GM21825 (cell line): ENCODE results near the gene IAH1.

Experiments used
- ATAC-seq: cut with Tn5 transposase; IDR thresholded peaks from one replicate; pipeline ENCODE4 v1.9.1; 2021; ENCODE audit warnings: mild to moderate bottlenecking, moderate library complexity; ENCODE audit not compliant: unreplicated experiment

IAH1 gene

GRCh38 chr2:9474361-9475057 is at the start of gene IAH1:
IAH1 (plus strand) TSS chr2:9474551; CDS start chr2:9474567, 16 bp downstream.
- ATAC-seq: peak; percentile 67

- no peak for ATAC-seq
Measured at GRCh38 chr2:9428965-9429577, 45.3 kb upstream of the IAH1 start.

- ATAC-seq: no peak
Measured at GRCh38 chr2:9430316-9431293, 43.7 kb upstream of the IAH1 start.

GRCh38 chr2:9434489-9434888 is 39.9 kb upstream of the IAH1 start:
- ATAC-seq: no peak

GRCh38 chr2:9439536-9439935 is 34.8 kb upstream of the IAH1 start:
- no peak for ATAC-seq

- no peak for ATAC-seq
Measured at GRCh38 chr2:9440058-9440727, 34.2 kb upstream of the IAH1 start.

GRCh38 chr2:9441556-9441955 is 32.8 kb upstream of the IAH1 start:
- ATAC-seq: no peak

- no peak for ATAC-seq
Measured at GRCh38 chr2:9443526-9443925, 30.8 kb upstream of the IAH1 start.

GRCh38 chr2:9445089-9445488 is 29.3 kb upstream of the IAH1 start:
- ATAC-seq: no peak

- no peak for ATAC-seq
Measured at GRCh38 chr2:9451231-9451630, 23.1 kb upstream of the IAH1 start.

- ATAC-seq: no peak
Measured at GRCh38 chr2:9460441-9461017, 13.8 kb upstream of the IAH1 start.

- ATAC-seq: no peak
Measured at GRCh38 chr2:9461079-9461478, 13.3 kb upstream of the IAH1 start.

- no peak for ATAC-seq
Measured at GRCh38 chr2:9462313-9462712, 12.0 kb upstream of the IAH1 start.

- ATAC-seq: no peak
Measured at GRCh38 chr2:9462886-9463697, 11.3 kb upstream of the IAH1 start.

GRCh38 chr2:9463698-9464034 is 10.7 kb upstream of the IAH1 start:
- no peak for ATAC-seq

- no peak for ATAC-seq
Measured at GRCh38 chr2:9465170-9465569, 9.2 kb upstream of the IAH1 start.

- ATAC-seq: no peak
Measured at GRCh38 chr2:9466147-9466683, 8.1 kb upstream of the IAH1 start.

- no peak for ATAC-seq
Measured at GRCh38 chr2:9467687-9468086, 6.7 kb upstream of the IAH1 start.

GRCh38 chr2:9471206-9471605 is 3.1 kb upstream of the IAH1 start:
- no peak for ATAC-seq

GRCh38 chr2:9472511-9472910 is 1.8 kb upstream of the IAH1 start:
- ATAC-seq: no peak
